SU-DHL-6 (cell line): Measurements from ENCODE around the gene DBR1.

Experiments used
- EZH2phosphoT487 ChIP-seq: fragments of 200-600 bp; sonication (generic), shearing (Covaris generic); conservative IDR thresholded peaks from 2 replicates; pipeline ENCODE4 v1.6.1; 2018; ENCODE audit warnings: mild to moderate bottlenecking, antibody characterized with exemption, low read length, moderate library complexity, mixed read lengths
- TF ChIP-seq, protein P1 (sequence below): fragments of 200-600 bp; sonication (generic); IDR thresholded peaks from one replicate; pipeline ENCODE4 v1.5.1; 2017; ENCODE audit warnings: antibody characterized with exemption, mild to moderate bottlenecking, low read length, moderate library complexity; ENCODE audit not compliant: insufficient read depth, poor library complexity, severe bottlenecking

DNA sequence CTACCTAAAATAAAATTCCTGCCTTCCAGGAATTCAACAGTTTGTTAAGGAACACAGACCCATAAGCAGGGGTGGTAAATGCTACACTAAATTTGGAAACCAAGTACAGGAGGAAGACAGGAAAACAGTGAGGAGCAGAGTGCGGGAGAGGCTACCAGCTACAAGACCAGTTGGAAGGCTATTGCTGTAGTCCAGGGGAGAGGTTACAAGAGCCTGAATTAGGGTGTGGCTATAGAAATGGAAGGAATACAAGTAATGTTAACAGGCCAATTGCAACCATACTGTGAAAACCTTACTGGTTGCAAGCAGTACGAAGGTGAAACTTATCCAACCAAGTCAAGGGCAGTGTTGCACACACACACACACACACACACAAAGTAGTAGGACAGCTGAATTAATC, 11.5 kb upstream of the DBR1 start:
- TF ChIP-seq, protein P1, sequence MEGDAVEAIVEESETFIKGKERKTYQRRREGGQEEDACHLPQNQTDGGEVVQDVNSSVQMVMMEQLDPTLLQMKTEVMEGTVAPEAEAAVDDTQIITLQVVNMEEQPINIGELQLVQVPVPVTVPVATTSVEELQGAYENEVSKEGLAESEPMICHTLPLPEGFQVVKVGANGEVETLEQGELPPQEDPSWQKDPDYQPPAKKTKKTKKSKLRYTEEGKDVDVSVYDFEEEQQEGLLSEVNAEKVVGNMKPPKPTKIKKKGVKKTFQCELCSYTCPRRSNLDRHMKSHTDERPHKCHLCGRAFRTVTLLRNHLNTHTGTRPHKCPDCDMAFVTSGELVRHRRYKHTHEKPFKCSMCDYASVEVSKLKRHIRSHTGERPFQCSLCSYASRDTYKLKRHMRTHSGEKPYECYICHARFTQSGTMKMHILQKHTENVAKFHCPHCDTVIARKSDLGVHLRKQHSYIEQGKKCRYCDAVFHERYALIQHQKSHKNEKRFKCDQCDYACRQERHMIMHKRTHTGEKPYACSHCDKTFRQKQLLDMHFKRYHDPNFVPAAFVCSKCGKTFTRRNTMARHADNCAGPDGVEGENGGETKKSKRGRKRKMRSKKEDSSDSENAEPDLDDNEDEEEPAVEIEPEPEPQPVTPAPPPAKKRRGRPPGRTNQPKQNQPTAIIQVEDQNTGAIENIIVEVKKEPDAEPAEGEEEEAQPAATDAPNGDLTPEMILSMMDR, result no peak
- TF ChIP-seq EZH2phosphoT487, result no peak
